SKM-1 (cell line): ENCODE data around the gene P2RX3.

Experiments
- DNase-seq: peaks from one replicate; lab custom pipeline; 2025; ENCODE audit not compliant: unreplicated experiment; lab: John Stamatoyannopoulos, UW

Gene P2RX3

DNA sequence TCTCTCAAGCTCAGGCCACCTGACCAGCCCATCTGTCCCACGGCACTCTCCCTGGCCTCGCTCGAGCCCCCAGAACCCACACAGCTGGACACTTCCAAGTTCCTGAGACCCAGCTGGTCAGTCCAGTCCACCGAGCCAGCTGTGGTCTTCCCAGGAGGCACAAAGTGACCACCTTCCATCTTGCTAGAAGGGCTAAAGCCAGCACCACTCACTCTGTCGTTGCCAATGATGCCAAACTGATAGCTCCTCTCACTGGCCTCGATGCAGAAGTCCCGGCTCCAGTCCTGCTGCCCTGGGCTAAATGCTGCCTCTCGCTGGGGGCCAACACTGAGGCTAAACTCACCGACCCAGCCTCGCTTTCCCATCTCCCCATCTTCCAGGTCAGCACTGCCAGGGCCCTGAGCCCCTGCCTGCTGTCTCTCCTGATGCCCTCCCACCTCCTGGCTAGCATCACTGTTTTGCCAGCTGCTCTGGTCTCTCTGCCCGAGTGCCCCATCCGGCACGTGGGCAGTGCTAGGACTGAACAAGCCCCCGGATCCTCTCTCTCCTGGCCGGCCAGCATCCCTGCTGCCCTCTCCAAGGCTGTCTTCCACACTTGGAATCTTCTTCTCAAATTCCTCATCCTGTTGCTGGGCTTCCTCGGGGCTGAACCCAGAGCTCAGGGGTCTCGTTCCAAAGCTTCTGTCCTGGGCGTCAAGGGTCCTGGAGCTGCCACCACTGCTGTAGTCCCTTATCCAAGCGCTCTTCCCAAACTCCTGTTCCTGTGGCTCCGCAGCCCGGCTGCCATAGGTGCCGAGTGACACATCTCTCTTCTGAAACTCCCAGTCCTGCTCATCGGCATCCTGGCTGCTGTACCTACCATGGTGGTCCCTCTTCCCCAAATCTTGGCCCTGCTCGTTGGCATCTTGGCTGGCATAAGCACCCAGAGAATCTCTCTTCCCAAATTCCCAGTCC lies 28.8 kb upstream of the P2RX3 start:
- DNase-seq = no peak

DNA sequence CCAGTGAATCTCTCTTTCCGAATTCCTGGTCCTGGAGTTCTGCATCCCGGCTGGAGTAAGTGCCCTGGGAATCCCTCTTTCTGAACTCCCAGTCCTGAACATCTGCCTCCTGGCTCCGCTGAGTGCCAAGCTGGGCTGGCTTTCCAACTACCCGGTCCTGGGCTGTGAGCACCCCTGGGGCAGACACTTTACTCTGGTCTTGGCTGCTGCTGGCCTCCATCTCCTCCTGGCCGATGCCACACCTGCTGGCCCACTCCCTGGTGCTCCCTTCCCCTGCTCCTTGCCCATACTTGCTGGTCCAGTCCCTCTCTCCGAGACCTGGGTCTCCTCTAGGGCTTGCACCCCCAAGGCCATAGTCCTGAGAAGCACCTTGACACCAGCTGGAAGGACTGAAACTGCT lies 28.1 kb upstream of the P2RX3 start:
- DNase-seq = no peak

DNA sequence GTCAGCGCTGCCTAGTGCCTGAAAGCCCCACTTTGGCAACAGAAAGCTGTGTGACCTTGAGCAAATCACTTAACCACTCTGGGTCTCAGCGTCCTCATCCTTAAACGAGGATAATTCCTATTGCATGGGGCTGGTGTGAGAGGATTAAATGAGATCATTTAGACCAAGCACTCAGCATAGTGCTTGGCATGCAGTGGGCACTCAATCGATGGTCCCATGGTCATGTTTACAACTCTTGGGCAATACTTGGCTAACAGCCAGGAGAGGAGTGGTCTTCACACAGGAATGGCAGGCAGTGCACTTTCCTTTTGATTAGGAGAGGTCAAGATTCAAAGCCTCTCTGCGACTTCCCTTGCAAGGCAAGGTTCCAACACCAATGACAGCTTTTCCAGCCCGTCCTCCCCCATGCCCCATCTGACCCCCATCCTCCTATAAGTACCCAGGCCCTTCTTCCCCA lies 27.5 kb upstream of the P2RX3 start:
- no peak for DNase-seq

DNA sequence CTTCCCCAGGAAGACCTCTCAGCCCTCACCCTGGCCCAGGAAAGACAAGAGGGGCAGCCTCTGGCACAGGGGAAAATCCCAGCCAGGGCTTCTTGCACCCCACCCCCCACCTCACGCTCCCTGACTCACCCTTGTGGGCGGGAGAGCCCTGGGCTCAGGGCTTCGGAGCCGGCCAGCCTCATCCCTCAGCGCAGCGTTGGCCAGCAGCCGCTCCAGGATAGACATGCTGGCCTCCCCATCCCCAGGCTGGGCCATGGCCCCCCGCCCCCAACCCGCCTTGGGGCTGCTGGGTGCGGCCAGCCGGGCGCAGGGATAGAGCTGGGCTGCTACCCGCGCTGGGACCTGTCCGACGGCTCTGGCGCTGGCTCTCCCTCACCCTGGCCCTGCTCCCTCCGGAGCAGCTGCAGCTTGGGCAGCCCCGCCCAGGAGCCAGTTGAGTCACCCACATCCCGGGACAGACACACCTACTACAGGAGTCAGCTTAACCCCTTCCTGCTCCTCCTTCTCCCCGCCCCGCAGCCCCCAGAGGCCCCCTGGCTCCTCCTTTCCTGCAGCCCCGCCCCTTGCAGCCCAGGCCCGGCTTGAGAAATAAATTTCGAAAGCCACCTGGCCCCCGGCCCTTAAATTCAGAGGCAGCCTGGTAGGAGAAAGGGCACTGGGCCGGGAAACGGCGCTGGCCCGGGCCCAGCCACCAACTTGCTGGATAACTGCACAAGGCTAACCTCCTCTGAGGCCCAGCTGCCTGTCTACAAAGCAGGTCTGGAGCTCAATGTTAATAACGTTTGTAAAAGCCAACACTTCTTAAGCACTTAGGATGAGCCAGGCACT lies 26.8 kb upstream of the P2RX3 start:
- no peak for DNase-seq

DNA sequence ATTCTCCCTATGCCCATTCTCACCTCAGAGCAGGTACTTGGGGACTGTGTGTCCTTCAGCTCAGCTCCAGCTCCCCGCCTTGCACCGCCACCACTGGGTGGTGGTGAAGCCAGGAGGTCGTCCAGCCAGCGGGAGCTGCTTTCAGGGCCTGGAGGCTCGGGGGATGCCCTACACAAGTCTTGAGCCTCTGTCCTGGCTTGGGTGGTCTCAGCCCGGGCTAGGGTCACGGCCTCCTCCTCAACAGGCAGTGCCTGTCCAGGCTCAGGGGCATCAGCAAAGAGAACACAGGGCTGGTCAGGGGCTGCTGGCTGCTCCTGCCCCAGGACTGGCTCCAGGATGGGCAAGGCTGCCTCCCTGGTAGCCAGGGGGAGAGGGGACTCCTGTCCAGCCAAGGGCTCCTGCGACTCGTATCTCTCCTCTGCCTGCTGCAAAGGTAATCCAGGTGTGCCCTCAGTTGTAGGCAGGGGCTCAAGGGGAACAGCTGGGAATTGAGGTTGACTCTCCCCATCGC lies 25.6 kb upstream of the P2RX3 start:
- DNase-seq = no peak

DNA sequence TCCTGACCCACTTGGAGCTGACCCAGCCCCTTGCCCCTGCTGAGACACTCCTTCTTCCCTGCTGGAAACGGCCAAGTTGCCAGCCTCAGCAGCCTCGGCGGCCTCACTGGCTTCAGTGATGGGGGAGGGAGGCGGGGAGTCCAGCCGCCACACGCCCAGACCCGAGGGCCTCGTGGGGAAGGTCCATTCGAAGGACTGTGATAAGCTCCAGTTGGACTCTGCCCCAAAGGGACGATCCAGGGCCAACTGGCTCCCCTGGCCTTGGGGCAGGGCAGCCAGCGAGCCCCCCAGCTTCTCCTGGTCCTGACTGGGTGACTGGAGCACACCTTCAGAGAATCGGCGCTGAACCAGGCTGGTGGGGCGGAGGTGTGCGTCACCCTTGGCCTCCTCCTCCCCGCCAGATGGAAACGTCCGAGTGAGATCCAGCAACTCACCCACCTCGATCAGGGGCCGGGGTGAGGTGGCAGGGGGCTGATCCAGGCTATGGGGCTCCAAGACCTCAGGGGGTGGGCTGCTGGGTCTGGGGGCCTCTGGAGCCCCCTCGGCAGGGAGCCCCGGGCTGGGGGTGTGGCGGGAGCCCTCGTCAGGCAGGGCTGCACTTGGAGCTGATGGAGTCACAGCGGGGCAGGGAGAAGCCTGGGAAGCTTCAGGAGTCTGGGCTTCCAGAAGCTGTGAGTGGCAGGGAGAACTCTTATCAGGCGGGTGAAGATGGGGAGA lies 24.9 kb upstream of the P2RX3 start:
- DNase-seq = no peak

DNA sequence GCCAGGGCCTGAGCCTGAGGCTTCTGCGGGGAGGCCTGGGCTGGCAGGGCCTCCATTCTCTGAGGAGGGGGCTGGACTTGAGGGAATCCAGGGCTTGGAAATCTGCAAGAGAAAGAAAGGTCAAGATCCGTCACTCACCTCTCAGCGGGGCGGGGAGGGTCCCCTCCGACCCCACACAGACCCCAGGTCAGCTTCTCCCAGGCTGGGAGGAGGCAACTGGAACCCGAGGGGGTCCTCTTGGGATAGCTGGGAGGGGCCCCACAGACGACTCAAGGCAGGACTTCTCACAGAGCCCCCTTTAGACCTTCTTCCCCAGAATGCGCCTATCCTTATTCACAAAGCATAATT lies 24.4 kb upstream of the P2RX3 start:
- DNase-seq = no peak

DNA sequence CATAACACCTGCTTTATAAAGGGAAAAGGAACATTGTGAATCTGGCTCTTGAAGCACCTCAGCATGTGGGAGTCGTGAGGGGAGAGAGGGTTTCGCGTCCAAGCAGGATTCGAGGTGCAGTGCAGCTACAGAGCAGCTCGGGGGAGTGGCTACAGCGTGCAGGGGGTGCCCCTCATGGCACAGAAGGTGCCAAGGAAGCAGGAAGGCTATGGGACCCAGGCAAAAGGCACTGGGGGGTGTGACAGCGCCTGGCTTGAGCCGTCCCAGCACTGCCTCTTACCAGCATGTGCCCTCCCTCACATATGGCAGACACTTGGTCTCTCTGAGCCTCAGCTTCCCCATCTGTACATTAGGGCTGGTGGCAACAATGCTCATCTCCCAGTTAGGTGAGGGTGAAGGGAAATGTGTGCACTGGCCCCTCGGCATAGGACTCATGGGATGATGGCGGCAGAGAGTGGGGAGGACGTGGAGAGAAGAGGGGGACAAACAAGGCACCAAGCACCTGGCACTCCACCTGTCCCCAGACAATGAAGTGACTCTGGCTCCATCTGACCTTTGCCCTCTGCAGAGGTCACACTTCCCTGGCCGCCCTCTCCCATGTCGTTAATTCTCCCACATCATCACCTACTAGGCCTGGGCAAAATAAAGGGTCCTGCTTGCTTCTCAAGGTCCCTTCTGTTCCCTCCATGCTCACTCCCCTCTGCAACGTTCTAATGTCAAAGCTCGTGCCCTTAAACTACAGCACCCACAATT lies 23.8 kb upstream of the P2RX3 start:
- DNase-seq = no peak

DNA sequence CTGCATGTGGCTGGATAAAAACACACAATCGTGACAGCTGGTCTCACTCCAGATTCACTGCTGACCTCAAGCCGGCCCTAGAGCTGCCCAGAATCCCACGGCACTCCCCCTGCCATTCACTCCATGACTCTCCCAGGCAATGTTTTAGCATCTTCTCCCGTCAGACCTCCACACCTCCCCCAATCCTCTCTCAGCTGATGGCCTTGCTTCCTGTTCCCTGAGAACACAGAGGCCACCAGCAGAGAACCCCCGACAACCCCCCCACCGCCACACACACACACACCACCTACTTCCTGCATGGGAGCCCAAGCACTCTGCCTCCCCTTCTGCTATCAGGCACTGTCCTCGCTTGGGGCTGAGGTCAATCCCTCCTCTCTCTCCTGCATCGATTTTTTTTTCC lies 22.7 kb upstream of the P2RX3 start:
- DNase-seq = no peak

DNA sequence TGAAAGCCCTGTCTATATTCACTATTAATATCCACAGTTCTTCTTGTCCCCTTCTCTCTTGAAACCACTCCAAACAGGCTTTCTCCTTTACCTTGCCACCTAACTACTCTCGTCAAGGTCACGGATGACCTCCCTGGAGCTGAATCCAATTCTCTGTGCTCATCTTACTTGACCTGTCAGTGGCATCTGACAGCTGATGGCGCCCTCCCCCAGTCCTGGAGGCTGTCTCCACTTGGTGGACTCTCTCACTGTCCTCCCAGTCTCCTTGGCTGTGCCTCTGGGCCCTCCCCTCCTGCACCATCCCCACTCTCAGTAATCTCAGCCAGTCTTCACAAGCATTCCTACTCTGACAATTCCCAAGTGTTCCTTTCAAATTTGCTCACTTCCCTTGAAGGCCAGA lies 22.1 kb upstream of the P2RX3 start:
- DNase-seq = no peak

DNA sequence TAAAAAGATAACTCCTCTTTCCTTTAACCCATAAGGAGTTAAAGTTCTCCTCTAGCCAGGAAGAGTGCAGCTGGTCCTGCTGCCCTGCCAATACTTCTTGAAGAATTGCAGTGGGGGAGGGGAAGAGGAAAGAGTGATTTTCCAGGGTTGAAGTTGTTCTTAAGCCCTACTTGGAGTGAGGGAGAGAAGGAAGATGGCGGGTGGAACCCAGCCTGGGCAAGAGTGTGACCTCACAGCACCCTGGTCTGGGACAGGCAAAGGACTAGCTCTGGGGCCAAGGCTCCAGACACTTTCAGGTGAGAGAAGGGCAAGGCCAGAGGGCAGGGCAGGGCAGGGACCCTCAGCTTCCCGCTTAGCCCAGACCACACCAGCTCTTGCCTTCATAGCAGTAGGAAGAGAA lies 20.0 kb upstream of the P2RX3 start:
- no peak for DNase-seq

DNA sequence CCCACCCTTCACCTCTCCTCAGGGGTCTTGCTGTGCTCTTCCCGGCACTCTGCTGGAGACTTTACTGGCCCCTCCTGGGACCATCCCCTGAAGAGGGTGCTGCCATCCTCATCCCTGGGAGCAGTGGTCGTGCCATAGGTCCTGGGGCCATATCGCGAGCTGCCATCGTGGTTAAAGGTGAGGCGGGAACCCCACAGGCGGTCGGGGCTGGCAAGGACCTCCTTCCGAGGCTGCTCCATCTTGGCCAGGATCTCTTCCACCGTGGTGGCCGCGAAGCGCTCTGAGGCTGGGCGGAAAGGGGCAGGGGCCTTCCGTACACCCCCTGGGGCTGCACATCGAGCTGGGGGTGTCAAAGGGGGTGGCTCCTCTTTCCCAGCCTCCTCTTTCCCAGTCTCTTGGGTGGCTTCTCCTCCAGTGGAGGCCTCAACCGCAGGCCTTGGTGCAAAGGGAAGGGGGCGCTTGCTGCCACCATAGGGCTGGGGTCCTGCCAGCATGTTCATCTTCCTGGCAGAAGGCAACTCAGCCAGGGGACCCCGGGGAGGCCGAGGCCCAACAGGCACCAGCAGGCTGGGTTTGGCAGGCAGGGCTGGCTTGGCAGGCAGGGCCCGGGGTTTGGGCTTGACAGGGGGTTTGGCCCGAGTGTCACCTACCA lies 18.0 kb upstream of the P2RX3 start:
- DNase-seq = no peak

DNA sequence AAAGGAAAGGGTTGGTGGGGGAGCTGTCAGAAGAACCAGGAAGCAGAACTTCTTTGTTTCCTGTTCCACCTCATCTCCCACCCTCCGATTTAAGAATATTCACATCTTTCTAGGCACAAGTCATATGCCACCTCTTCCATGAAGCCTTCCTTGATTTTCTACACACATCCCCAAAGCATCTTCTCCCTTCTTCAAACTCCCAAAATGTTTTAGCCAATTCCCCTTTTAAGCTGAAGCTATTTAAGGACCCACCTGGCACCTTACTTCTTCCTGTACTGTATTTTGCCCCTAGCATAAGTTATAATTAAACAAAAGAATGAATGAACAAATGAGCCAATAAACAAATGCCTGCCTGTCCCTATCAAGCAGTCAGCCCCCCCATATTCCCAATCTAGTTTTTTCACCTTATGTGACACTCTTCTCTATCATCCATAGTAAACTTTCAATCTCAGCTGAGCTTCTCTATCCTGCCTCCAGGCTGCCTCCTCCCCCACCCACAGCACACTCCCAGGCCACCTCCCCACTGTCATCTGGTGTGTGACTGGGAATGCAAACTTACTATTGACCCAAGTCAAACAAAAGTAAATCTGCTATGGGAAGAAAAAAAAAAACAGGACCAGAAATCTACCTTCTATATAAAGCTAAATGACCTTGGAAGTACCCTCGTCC lies 17.3 kb upstream of the P2RX3 start:
- no peak for DNase-seq

DNA sequence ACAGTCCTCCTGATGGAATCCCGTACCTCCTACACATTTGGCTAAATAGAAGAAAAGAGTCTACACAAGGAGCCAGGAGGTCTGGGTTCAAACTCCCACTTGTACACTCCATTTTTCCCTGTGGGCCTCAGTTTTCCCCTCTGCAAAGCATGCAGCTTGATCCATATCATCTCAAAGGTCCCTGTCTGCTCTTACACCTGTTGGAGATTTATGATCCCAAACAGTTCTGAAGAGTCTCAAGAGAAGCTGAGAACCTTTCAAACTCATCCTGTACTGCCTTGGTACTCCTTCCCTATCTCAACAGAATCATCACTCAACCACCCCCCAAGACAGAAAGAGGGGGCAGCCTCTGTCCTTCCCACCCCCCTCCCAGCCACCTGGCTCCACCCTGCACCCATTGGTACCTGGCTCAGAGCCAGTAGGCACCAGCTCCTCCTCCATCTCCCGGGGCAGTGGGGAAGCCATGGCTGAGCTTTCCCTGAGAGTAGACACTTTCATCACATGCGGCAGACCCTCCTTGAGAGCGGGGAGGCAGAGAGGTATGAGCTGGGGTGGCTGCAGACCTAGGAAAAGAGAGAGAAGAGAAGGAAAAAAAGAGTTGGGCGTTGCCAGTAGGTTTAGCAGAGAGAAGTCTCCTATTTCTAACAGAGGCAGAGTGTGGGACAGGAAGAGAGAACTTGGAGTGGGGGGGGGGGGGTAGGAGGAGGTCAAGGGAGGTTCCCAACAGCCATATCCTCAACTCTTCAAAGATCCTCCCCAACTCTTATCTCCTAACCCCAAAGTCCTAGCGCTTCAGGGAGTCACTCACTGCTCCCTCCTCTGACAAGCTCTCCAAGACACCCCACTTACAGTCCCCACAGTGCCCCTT lies 16.5 kb upstream of the P2RX3 start:
- DNase-seq = no peak

DNA sequence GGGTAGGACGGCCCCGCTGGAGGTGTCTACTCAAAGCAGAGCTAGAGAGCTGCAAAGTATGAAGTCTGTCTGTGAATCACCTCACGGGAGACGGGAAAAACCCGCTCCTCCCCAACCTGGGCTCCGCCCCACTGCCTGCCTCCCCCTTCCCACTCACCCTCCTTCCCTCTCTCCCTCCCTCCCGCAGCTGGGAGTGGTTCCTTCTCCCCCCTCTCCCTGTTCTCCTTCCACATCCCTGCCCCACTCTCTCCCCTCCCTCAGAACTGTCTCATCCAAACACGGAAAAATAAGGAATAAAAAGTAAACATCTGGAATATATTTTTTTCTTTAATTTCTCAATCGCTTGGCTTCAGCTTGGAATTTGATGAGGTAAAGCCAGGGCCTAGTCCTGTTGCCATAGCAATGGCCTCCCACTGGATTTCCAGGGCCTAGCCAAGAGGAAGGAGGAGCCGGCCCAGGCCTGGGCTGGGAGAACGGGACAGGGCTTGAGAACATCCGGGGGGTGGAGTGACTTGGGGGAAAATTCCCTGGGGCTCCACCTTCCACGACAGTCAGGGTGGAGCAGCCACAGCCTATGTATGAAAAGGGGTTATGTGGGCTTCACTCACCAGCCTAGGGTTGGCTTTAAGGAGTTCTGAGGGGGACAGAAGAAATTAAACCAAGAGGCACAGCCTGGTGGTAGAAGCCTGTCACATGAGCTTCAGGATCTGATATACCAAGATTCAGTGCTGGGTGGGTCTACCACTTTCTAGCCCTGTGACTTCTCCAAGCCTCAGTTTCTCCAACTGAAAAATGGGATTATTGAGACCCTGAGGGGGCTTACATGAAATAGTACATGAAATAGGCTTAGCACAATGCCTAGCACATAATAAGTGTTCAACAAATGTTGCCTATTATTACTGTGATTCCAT lies 15.6 kb upstream of the P2RX3 start:
- no peak for DNase-seq

DNA sequence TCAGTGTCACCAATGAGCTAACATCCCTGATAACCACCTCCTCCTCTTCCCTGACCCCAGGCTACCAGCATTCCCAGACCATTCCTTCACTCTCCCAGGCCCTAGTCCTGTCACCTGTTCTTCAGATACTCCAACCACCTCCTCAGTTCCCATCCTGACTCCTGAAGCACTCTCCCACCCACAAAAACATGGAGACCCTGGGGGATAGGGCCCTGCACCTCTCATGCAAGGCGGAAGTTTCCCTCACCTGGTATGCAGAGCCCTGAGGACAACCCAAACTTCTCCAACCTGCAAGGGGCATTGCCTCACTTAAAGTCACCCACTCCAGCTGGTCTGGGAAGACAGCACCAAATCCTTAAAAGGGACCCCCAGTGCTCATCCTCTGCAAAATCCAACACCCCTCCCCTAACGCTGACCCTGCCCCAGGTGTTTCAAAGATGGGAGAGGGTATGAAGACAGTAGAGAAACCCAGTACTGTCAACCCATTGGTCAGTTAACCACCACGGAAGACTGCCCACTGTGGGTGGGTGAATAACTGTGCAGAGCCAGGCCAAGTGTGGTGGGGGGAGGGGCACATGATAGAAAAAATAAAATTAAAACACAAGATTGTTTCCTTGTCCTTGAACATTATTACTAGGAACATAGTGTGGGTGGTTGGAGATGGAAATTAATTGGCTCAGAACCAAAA lies 14.8 kb upstream of the P2RX3 start:
- DNase-seq = no peak

DNA sequence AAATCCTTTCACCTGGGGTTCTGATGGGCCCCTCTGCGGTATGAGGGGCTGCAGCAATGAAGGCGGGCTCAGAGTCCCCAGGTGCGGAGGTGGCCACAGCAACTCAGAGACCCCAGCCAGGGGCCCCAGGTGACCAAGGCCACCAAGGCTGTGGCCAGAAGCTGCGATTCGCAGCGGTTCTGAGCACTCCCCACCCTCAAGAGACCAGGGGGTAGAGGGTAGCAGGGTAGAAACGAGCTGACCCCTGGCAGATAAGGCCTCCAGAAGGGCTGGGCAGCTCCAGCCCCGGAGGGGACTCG lies 14.3 kb upstream of the P2RX3 start:
- no peak for DNase-seq
